ENCODE results near the gene RBM17. TPM values are rescaled to one million over a fixed set of nuclear protein-coding genes. Genes with fewer than 3 reads are reported as not detected.

RBM17 gene
- total RNA-seq, 1 experiment from 2014 or later = 28.4 TPM

DNA sequence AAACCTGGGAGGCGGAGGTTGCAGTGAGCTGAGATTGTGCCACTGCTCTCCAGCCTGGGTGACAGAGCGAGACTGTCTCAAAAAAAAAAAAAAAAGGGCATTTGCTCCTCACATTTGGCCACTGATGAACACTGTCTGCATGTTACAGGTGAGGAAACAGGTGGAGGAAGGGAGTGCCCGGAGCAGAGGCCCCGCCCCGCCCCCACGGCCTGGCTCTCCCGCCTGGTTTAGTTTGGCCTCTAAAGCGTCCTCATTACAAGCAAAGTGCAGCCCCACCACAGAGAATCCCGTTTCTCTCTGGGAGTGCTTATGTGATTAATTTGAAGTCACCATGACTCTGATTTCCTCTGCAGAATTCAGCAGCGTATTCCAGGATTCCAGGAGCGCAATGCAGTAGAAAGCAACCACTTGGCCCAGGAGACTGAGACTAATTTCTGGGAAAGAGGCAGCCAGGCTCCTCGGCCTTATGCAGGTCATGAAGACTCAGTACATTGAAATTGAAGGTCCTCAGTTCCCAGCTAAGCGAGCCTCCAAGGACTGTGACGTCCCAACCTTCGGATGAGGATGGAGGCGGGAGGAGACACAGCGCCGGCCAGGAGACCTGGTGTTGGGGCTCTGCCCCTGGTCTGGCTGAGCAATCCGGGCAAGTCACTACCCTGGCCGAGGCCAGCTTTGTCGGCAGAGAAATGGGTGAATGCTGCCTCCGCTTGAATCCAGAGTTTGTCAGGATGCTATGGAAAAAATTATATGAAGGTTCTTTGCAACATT lies 44.7 kb downstream of the RBM17 start:
- DNase-seq (no peak), ATAC-seq (no peak)
- CTCF ChIA-PET = no interaction called here

DNA sequence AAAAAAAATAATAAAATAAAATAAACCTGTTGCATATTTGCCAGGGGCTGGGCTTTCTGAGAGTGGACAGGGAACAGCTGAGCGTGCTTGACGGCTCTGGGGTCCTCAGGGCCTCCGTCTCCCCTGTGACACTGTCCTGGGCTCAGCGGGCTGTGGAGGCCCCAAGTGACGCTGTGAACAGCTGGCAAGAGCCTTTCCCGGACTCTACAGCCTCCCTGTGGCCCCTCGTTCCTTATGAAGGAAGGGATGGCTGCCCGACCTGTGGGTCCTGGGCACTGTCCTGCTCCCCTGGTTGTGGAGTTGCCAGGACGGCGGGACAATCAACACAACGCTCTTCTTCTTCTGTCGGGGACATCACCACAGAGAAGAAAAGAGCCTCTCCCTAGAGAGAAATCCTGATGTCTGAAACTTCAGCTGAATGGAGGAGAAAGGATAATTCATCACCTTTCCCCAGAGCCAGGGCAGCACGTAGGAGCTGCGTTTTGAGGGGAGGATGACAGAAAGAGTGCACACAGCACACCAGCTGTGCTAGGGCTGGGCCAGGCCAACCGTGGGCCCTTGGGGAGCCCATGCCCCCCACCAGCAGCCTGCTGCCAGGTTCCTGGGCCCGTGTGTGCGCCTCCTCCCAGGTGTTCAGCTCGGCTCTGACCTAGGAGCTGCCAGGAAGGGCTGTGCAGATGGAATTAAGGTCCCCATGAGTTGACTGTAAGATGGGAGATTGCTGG lies 45.4 kb downstream of the RBM17 start:
- Histone ChIP-seq H3K4me2 (ENCODE audit: low read length) (no peak overlapping the region), H3K9me3 (ENCODE audit: low read length) (no peaks in the 10 kb centered on the region), H3K9ac (ENCODE audit: low read length) (no peak overlapping the region), H3K4me1 (ENCODE audit: insufficient read depth, low read length) (peaks cover 14% of the 10 kb centered on the region), H3K27ac (ENCODE audit: low read length) (no peak overlapping the region), H3K79me2 (ENCODE audit: low read length) (no peaks in the 10 kb centered on the region), H2AFZ (ENCODE audit: low read length) (no peak overlapping the region), H3K9me2 (replicated peaks; ENCODE audit: low read length) (no peaks in the 10 kb centered on the region), H3F3A (ENCODE audit: low read length, unreplicated experiment) (no peaks in the 10 kb centered on the region), H3K27me3 (ENCODE audit: low read length) (no peaks in the 10 kb centered on the region), H3K36me3 (ENCODE audit: low read depth, low read length) (no peaks in the 10 kb centered on the region), H3K4me3 (ENCODE audit: low read length) (no peak overlapping the region), H4K20me1 (ENCODE audit: low read length) (no peaks in the 10 kb centered on the region)
- ChIA-PET CTCF (no interaction called here), POLR2A (ENCODE audit: unreplicated experiment) (no interaction called here)
- no TSS peak for BruUV-seq (replicated peaks)
- ATAC-seq (no peak), DNase-seq (no peak)
- intact Hi-C loops (cut with micrococcal nuclease) = no loop called here
- TF ChIP-seq, protein P1, sequence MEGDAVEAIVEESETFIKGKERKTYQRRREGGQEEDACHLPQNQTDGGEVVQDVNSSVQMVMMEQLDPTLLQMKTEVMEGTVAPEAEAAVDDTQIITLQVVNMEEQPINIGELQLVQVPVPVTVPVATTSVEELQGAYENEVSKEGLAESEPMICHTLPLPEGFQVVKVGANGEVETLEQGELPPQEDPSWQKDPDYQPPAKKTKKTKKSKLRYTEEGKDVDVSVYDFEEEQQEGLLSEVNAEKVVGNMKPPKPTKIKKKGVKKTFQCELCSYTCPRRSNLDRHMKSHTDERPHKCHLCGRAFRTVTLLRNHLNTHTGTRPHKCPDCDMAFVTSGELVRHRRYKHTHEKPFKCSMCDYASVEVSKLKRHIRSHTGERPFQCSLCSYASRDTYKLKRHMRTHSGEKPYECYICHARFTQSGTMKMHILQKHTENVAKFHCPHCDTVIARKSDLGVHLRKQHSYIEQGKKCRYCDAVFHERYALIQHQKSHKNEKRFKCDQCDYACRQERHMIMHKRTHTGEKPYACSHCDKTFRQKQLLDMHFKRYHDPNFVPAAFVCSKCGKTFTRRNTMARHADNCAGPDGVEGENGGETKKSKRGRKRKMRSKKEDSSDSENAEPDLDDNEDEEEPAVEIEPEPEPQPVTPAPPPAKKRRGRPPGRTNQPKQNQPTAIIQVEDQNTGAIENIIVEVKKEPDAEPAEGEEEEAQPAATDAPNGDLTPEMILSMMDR (conservative IDR thresholded peaks at IDR 0.05; ENCODE audit: low read depth, low read length) = no peak
- TF ChIP-seq EZH2phosphoT487 (IDR thresholded peaks at IDR 0.05; ENCODE audit: borderline replicate concordance, low read length) (no peak), EZH2 (IDR thresholded peaks at IDR 0.05; ENCODE audit: low read length, unreplicated experiment) (no peak)

More for the DNA sequence above, 44.7 kb downstream of the RBM17 start:
- H3K4me3 ChIP-seq (ENCODE audit: low read length) = no peak overlapping the region
- H3K36me3 ChIP-seq (ENCODE audit: low read depth, low read length) = no peaks in the 10 kb centered on the region
- H4K20me1 ChIP-seq (ENCODE audit: low read length) = no peaks in the 10 kb centered on the region
- no peaks in the 10 kb centered on the region for H3K27me3 ChIP-seq (ENCODE audit: low read length)
- no peaks in the 10 kb centered on the region for H3K9me2 ChIP-seq (replicated peaks; ENCODE audit: low read length)
- H3K27ac ChIP-seq (ENCODE audit: low read length) = no peak overlapping the region
- intact Hi-C loops (cut with micrococcal nuclease) = no loop called here
- no TSS peak for BruUV-seq (replicated peaks)
- TF ChIP-seq, protein P1 (conservative IDR thresholded peaks at IDR 0.05; ENCODE audit: low read depth, low read length) = no peak
- no peak for TF ChIP-seq EZH2 (IDR thresholded peaks at IDR 0.05; ENCODE audit: low read length, unreplicated experiment)
- TF ChIP-seq EZH2phosphoT487 (IDR thresholded peaks at IDR 0.05; ENCODE audit: borderline replicate concordance, low read length) = no peak
- H3F3A ChIP-seq (ENCODE audit: low read length, unreplicated experiment) = no peaks in the 10 kb centered on the region
- no peak overlapping the region for H2AFZ ChIP-seq (ENCODE audit: low read length)
- H3K9me3 ChIP-seq (ENCODE audit: low read length) = no peaks in the 10 kb centered on the region
- no peaks in the 10 kb centered on the region for H3K79me2 ChIP-seq (ENCODE audit: low read length)
- H3K4me2 ChIP-seq (ENCODE audit: low read length) = no peak overlapping the region
- POLR2A ChIA-PET (ENCODE audit: unreplicated experiment) = no interaction called here
- no peak overlapping the region for H3K9ac ChIP-seq (ENCODE audit: low read length)
- H3K4me1 ChIP-seq (ENCODE audit: insufficient read depth, low read length) = peaks cover 14% of the 10 kb centered on the region

DNA sequence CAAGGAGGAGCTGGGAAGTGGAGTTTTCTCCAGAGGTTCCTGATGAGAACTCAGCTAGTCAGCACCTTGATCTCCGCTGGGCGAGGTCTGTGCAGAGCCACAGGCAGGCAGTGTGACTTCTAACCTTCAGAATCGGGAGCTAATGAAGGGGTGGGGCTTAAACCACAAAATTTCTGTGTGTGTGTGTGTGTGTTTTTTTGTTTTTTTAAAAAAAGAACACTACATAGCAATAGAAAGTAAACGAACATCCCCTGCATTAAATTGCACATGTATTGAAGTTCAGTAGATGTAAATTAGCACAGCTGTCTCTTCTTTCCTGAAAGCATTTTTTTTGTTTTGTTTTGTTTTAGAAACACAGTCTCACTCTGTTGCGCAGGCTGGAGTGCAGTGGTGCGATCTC lies 46.2 kb downstream of the RBM17 start:
- Histone ChIP-seq H3F3A (ENCODE audit: low read length, unreplicated experiment) (no peaks in the 10 kb centered on the region), H3K4me2 (ENCODE audit: low read length) (no peak overlapping the region), H3K9me3 (ENCODE audit: low read length) (no peaks in the 10 kb centered on the region), H2AFZ (ENCODE audit: low read length) (no peak overlapping the region), H3K9ac (ENCODE audit: low read length) (no peak overlapping the region), H3K4me1 (ENCODE audit: insufficient read depth, low read length) (peaks cover 14% of the 10 kb centered on the region), H3K36me3 (ENCODE audit: low read depth, low read length) (no peaks in the 10 kb centered on the region), H3K27me3 (ENCODE audit: low read length) (no peaks in the 10 kb centered on the region), H3K4me3 (ENCODE audit: low read length) (no peak overlapping the region), H3K9me2 (replicated peaks; ENCODE audit: low read length) (no peaks in the 10 kb centered on the region), H4K20me1 (ENCODE audit: low read length) (no peaks in the 10 kb centered on the region), H3K27ac (ENCODE audit: low read length) (no peak overlapping the region), H3K79me2 (ENCODE audit: low read length) (no peaks in the 10 kb centered on the region)
- ChIA-PET CTCF (interaction anchor here (2.1 kb wide), 1 partner anchor 267 kb away, joined by 7 read pairs; no protein-coding TSS in a partner anchor), POLR2A (ENCODE audit: unreplicated experiment) (no interaction called here)
- DNase-seq = no peak
- ATAC-seq = no peak
- intact Hi-C loops (cut with micrococcal nuclease) = no loop called here
- no TSS peak for BruUV-seq (replicated peaks)
- TF ChIP-seq EZH2phosphoT487 (IDR thresholded peaks at IDR 0.05; ENCODE audit: borderline replicate concordance, low read length) (no peak), EZH2 (IDR thresholded peaks at IDR 0.05; ENCODE audit: low read length, unreplicated experiment) (no peak)
- TF ChIP-seq, protein P1 (conservative IDR thresholded peaks at IDR 0.05; ENCODE audit: low read depth, low read length) = no peak

Measured in PC-3 (cell line).